ENCODE results near the gene LRP10. TPM values are rescaled to one million over a fixed set of nuclear protein-coding genes. Genes with fewer than 3 reads are reported as not detected.

Gene LRP10
- total and polyA plus RNA-seq, 2 experiments from 2014 or later: 40.8 to 62.7 TPM

DNA sequence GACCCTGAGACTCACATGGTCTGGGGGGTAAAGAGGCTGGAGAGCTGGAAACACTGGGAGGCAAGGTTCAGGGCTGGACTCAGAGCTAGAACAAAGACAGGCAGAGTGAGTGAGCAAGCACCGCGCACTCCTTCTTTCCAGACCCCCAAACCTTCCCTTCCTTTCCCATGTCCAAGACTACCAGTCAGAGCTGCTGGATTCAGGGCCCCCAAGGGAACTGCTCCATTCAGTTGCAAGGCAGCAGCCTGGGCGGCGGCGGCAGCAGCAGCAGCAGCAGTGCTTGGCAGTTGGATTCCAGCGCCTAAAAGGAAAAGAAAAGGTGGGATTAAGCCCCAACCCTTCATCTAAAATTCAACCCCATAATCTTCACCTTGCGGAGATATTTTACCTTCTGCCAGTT is 30.3 kb downstream of the LRP10 start:
- no peak for DNase-seq (ENCODE audit: low read depth in 1 of 2, low spot score in 1 of 2)
- TF ChIP-seq, protein P1, sequence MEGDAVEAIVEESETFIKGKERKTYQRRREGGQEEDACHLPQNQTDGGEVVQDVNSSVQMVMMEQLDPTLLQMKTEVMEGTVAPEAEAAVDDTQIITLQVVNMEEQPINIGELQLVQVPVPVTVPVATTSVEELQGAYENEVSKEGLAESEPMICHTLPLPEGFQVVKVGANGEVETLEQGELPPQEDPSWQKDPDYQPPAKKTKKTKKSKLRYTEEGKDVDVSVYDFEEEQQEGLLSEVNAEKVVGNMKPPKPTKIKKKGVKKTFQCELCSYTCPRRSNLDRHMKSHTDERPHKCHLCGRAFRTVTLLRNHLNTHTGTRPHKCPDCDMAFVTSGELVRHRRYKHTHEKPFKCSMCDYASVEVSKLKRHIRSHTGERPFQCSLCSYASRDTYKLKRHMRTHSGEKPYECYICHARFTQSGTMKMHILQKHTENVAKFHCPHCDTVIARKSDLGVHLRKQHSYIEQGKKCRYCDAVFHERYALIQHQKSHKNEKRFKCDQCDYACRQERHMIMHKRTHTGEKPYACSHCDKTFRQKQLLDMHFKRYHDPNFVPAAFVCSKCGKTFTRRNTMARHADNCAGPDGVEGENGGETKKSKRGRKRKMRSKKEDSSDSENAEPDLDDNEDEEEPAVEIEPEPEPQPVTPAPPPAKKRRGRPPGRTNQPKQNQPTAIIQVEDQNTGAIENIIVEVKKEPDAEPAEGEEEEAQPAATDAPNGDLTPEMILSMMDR (IDR thresholded peaks at IDR 0.05; ENCODE audit: low read depth, low read length): no peak
- H3K36me3 ChIP-seq: peaks cover 55% of the 10 kb centered on the region

DNA sequence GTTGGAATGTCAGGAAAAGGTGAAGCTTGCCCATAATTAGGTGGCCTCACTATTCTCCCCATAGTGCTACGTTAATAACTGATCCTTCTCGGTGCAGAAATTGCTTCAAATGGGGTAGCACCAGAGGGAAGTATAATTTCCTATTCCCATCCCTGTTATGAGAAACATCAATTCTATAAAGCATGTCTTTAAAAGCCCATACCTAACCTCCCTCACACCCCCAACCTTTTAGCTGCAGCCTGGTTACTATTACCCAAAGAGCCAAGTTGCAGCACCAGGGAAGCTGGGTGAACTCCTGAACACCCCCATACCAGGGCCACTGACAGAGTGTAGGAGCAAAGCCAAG is 32.2 kb downstream of the LRP10 start:
- TF ChIP-seq, protein P1 (IDR thresholded peaks at IDR 0.05; ENCODE audit: low read depth, low read length): no peak
- peaks cover 74% of the 10 kb centered on the region for H3K36me3 ChIP-seq

More for the DNA sequence above, 30.3 kb downstream of the LRP10 start:
- H3K4me3 ChIP-seq: no peak overlapping the region
- no peaks in the 10 kb centered on the region for H3K9me3 ChIP-seq (ENCODE audit: low read depth)
- H3K4me1 ChIP-seq (ENCODE audit: low read depth): peaks cover 8% of the 10 kb centered on the region
- H3K27me3 ChIP-seq: no peaks in the 10 kb centered on the region
- H3K27ac ChIP-seq: no peak overlapping the region

DNA sequence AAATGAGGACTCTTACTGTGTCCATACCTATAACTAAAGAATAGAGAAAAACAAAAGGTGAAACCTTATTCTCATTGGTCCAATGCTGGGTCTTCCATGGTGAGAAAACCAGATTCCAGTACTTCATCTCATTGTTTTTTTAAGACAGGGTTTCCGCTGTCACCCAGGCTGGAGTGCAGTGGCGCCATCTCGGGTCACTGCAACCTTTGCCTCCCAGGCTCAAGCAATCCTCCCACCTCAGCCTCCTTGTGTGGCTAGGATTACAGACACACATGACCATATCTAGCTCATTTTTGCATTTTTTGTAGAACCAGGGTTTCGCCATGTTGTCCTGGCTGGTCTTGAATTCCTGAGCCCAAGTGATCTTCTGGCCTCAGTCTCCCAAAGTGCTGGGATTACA is 34.1 kb downstream of the LRP10 start:
- H3K36me3 ChIP-seq: peaks cover 82% of the 10 kb centered on the region
- no peak overlapping the region for H3K27ac ChIP-seq
- H3K9me3 ChIP-seq (ENCODE audit: low read depth): no peaks in the 10 kb centered on the region
- no peak for DNase-seq (ENCODE audit: low read depth in 1 of 2, low spot score in 1 of 2)
- H3K27me3 ChIP-seq: no peaks in the 10 kb centered on the region
- TF ChIP-seq, protein P1 (IDR thresholded peaks at IDR 0.05; ENCODE audit: low read depth, low read length): no peak
- H3K4me3 ChIP-seq: no peak overlapping the region
- H3K4me1 ChIP-seq (ENCODE audit: low read depth): no peaks in the 10 kb centered on the region

More for the DNA sequence above, 32.2 kb downstream of the LRP10 start:
- H3K9me3 ChIP-seq (ENCODE audit: low read depth): no peaks in the 10 kb centered on the region
- DNase-seq (ENCODE audit: low read depth in 1 of 2, low spot score in 1 of 2): no peak
- H3K4me3 ChIP-seq: no peak overlapping the region
- no peaks in the 10 kb centered on the region for H3K27me3 ChIP-seq
- no peak overlapping the region for H3K27ac ChIP-seq
- no peaks in the 10 kb centered on the region for H3K4me1 ChIP-seq (ENCODE audit: low read depth)

DNA sequence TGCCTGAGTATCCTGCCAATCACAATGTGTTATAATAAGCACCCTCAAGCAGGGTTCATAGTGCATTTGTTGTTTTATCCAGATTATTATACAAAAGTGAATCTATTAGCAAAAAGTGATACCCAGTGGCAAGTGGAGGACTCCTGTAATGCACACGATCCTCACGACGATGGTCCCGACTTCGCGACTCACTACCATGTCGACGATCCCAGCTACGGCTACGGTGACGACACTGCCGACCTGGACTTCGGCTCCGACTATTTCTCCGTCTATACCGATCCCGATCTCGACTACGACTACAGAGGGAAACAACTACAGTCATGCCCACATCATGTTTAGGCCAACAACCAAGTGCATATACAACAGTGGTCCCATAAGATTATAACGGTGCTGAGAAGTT is 34.5 kb downstream of the LRP10 start:
- TF ChIP-seq, protein P1 (IDR thresholded peaks at IDR 0.05; ENCODE audit: low read depth, low read length): no peak
- H3K27ac ChIP-seq: no peak overlapping the region
- peaks cover 81% of the 10 kb centered on the region for H3K36me3 ChIP-seq

DNA sequence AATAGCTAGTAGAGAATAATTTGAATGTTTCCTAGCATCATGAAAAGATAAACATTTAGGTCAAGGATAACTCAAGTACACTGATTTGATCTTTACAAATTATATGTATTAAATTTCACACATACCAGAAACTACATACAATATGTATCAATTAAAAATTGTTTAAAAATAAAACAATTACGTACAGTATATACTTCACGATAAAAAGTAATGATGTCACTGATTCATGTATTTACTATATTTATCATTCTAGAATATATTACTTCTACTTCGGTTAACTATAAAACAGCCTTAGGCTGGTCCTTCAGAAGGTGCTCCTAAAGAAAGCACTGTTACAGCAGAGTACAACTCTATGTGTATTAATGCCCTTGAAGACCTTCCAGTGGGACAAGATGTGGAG is 35.9 kb downstream of the LRP10 start:
- H3K36me3 ChIP-seq: peaks cover 70% of the 10 kb centered on the region
- H3K27ac ChIP-seq: no peak overlapping the region
- H3K9me3 ChIP-seq (ENCODE audit: low read depth): no peaks in the 10 kb centered on the region
- H3K4me1 ChIP-seq (ENCODE audit: low read depth): no peaks in the 10 kb centered on the region
- no peak overlapping the region for H3K4me3 ChIP-seq
- no peak for DNase-seq (ENCODE audit: low read depth in 1 of 2, low spot score in 1 of 2)
- TF ChIP-seq, protein P1 (IDR thresholded peaks at IDR 0.05; ENCODE audit: low read depth, low read length): no peak
- H3K27me3 ChIP-seq: no peaks in the 10 kb centered on the region

More for the DNA sequence above, 34.5 kb downstream of the LRP10 start:
- no peaks in the 10 kb centered on the region for H3K9me3 ChIP-seq (ENCODE audit: low read depth)
- no peak overlapping the region for H3K4me3 ChIP-seq
- DNase-seq (ENCODE audit: low read depth in 1 of 2, low spot score in 1 of 2): no peak
- H3K4me1 ChIP-seq (ENCODE audit: low read depth): no peaks in the 10 kb centered on the region
- H3K27me3 ChIP-seq: no peaks in the 10 kb centered on the region

DNA sequence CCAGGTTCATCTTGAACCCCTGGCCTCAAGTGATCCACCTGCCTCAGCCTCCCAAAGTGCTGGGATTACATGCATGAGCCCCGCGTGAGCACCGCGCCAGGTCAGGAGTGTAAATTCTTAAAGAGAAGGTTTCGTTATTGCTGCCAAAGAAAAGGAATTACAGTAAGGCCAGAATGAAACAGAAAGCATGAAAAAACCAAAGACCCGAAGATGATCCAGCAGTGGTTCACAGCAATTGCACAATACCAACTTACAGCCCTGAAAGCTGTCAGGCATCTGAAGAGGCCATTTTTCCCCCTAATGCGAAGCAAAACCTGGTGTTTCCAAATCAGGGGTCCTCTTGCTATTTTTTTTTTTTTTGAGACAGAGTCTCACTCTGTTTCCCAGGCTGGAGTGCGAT is 37.1 kb downstream of the LRP10 start:
- Histone ChIP-seq H3K4me3 (no peak overlapping the region), H3K9me3 (ENCODE audit: low read depth) (no peaks in the 10 kb centered on the region), H3K4me1 (ENCODE audit: low read depth) (no peaks in the 10 kb centered on the region), H3K36me3 (peaks cover 60% of the 10 kb centered on the region), H3K27me3 (no peaks in the 10 kb centered on the region), H3K27ac (no peak overlapping the region)
- TF ChIP-seq, protein P1 (IDR thresholded peaks at IDR 0.05; ENCODE audit: low read depth, low read length): no peak
- DNase-seq (ENCODE audit: low read depth in 1 of 2, low spot score in 1 of 2): peak in 1 of 2 donors; percentile 45

All from cardiac muscle cell (in vitro differentiated cells and primary cell).